Neural progenitor cell (in vitro differentiated cells): ENCODE results near the gene XRN1.

Source experiments
- CTCF ChIP-seq: fragments of 200-600 bp; sonication (generic); IDR thresholded peaks from 2 replicates; pipeline ENCODE4 v1.5.1; 2017; ENCODE audit warnings: antibody characterized with exemption, mild to moderate bottlenecking
- EZH2 ChIP-seq: fragments of 200-600 bp; sonication (generic); IDR thresholded peaks from 2 replicates; pipeline ENCODE4 v1.6.1; 2017; ENCODE audit warnings: antibody characterized with exemption, mild to moderate bottlenecking, moderate library complexity
- EZH2phosphoT487 ChIP-seq: fragments of 200-600 bp; sonication (generic); IDR thresholded peaks from 2 replicates; pipeline ENCODE4 v1.6.1; 2017; ENCODE audit warnings: antibody characterized with exemption

DNA sequence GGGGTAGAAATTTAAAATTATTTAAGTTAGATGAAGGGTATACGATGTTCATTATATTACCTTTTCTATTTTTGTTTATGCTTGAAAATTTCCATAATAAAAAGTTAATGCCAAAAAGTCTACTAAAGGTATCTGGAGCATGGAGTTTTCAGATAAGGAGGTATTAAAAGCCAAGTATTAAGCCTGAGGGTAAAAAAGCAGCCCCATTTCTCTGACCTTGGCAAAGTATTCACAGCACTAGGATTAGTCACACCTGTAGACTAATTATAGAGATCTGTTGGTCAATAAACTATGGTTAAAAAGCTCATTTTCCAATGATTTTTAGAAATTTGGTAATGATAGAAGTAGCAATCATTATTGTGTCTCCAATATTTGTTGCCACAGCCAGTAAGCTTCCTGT, 23.1 kb downstream of the XRN1 start:
- TF ChIP-seq CTCF (no peak), EZH2 (no peak), EZH2phosphoT487 (no peak)
